GM19240 (cell line): ENCODE data around the gene UBE2U.

Source experiments
- DNase-seq: peaks from one replicate; pipeline ENCODE4 v3.0.0; 2011; ENCODE audit warnings: low spot score; ENCODE audit not compliant: insufficient read length

UBE2U gene, protein sequence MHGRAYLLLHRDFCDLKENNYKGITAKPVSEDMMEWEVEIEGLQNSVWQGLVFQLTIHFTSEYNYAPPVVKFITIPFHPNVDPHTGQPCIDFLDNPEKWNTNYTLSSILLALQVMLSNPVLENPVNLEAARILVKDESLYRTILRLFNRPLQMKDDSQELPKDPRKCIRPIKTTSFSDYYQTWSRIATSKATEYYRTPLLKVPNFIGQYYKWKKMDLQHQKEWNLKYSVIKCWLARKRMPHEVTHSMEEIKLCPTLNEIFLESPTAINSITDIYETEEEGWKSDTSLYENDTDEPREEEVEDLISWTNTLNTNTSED

DNA sequence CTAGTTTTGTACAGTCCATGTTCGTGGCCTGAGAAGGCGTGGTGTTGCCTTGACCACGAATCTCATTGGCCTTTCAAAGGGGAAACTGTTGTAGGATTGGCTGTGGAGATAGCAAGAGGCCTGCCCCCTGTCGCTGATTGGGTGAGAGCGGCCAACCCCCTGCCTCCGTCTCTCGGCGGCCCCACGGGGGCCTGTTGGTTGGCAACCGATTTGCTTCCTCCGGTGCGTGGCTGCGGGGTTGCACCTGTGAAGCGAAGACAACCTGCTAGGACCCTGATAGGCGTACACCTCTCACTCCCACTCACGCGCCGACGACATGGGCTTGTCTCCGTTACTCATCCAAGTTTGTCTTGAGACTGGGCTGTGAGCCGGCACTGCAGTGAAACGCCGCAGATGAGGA is at the start of gene UBE2U:
Gene UBE2U, plus strand, starts transcription at position 204 of the 400 bp plus-strand sequence. CDS start 428 bp downstream, outside the sequence.
- no peak for DNase-seq

DNA sequence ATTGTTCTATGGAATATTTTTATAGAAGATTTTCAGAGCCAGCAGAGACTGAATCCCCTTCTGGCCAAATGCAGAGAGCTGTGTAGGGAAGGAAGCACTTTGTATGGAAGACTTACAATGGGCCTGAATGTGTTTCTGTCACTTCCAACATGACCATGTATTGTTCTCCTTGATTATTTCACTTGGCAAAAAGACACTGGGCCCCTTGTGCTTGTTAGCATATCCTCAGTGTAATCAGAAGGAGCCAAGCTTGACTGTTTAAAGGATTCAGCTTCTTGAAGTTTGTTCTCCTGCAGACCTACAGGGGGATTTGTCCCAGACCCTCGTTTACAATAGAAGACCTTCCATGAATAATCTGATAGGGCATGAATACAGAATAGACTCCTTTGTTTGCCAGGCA is 48.1 kb upstream of the UBE2U start:
- DNase-seq, result no peak

DNA sequence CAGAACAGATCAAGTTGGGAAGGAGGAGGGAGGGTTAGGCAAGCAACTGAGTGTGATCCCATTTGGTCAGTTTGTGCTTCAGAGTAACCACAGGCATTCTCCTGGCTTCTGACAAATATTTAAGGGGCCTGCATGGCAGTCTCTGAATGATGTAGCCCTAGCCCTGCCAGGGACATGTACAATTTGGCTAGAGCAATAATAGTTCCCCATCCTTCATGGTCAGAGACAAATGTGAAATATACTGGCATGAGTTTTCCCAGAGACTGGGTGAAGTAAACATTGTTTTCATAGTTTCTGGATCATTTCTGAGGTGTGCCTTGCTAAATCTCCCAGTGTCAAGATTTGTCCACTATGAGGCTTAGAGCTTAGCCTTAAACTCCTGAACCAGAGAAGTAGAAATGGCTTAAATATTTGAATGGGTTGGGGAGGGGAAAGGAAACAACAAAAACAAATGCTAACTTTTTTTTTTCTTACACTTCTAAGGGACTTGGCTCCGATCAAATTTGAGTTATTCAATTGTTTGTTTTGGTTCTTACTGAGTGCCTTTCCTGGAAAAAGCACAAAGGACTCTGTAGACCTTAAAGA is 42.0 kb upstream of the UBE2U start:
- DNase-seq, result no peak

DNA sequence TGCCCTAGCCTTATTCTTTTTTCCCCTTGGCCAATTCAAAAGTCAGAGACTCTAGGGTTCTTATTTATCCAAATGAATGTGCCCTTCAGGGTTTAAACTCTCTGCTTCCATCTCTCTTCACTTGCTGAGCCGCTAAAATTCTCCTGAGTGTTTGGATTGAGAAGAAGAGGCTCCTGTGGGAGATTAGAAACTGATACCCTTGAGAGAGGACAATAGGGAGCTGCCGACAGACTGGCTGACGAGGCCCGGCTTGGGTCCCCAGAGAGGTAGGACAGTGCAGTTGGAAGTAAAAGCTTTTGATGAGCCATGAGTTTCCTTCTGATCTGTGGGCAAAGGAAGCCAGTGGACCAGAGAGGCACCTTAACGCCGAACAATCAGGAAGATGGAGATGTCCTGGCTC is 41.3 kb upstream of the UBE2U start:
- DNase-seq, result no peak

DNA sequence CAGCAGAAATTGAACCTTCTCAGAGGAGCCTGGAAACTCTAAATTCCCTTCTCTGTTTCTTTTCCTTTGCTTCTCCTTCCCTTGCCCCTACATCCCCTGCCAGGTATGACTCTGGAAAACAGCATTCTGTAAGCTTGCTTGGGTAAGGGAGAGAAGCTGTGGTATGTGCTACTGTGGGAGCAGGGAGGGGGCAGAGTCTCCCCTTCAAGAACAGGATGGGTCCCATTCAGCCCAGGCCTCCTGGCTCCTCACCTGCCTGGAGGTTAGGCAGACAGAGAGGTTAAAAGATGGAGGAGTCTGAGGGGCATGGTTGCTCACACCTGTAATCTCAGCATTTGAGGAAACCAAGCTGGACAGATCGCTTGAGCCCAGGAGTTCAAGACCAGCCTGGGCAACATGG is 40.6 kb upstream of the UBE2U start:
- no peak for DNase-seq

DNA sequence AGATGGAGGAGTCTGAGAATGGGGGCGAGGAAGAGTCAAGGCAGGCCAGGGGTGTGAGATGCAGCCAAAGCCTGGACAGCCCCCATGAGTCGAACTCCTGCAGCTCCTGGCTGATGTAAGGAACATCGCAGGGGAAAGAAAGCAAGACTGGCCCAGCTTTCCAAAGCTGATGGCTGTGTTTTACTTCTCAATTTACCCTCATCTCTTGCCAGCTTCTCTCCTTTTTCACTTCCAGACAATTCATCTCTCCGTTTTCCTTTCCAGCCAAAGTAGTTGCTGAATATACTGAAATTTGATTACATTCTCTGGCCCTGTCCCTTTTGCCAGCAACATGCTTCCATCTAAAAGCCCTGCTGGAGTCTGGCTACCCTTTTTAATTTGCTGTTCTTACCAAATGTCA is 40.0 kb upstream of the UBE2U start:
- no peak for DNase-seq

DNA sequence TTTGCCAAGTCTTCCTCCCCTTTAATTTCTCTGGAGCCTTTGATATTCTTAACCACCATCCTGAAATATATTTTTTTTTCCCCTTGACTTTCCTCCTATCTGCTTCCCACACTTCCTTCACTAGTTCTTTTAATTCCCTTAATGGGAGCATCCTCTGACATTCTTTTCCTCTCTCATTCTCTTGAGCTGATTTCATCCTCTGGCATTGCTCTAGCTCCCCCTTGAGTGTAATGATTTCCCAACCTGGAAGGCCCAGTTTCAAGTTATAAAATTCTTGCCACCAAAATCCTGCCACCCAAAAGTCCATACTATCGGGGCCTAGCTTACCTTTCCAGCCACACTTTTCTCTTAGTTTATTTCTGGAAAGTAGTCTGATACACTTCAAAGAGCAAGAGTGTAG is 39.5 kb upstream of the UBE2U start:
- no peak for DNase-seq

DNA sequence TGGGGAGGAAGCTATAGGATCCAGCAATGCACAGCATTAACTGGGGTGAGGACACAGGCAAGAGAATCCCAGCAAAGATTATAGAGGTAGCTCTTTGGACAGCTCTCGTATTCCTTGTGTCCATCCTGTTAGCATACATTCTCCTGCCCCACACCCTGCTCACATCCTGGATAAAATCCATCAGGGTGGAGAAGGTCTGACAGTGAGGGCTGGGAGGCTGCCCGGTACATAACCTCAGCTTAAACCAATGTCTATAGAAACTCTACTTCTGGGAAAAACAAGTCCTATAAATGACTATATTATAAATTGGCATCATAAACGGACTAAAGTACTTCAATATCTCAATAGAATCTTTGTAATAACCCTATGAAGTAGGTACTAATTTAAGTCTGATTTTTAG is 36.8 kb upstream of the UBE2U start:
- no peak for DNase-seq

DNA sequence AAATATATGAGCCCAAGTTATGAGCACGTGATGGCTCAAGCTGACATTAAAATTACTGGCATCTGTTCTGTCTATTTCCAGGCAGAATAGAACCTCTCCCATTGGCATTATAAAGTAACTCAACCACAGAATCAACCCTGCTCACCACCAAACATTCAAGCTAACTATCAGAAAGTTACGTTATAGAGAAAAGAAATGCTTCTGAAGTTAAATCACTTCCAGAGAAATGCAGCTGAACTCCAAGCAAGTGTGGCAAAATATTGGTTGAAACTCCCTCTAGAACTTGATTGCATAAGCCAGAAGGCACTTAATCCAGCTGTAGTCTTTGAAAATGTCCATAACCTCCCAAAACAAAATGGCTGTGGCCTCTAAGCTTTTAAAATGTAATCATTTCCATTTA is 36.2 kb upstream of the UBE2U start:
- DNase-seq, result no peak

DNA sequence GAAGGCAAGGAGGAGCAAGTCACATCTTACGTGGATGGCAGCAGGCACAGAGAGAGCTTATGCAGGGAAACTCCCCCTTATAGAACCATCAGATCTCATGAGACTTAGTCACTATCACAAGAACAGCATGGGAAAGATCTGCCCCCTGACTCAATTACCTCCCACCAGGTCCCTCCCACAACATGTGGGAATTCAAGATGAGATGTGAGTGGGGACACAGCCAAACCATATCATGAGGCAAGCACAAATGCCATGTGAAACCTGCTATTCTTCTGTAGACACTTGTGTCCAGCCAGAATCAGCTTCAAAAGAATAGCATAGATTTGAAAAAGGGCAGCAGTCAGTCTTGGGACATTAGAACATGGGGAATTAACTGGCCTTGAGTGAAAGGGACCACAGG is 32.2 kb upstream of the UBE2U start:
- DNase-seq, result no peak

DNA sequence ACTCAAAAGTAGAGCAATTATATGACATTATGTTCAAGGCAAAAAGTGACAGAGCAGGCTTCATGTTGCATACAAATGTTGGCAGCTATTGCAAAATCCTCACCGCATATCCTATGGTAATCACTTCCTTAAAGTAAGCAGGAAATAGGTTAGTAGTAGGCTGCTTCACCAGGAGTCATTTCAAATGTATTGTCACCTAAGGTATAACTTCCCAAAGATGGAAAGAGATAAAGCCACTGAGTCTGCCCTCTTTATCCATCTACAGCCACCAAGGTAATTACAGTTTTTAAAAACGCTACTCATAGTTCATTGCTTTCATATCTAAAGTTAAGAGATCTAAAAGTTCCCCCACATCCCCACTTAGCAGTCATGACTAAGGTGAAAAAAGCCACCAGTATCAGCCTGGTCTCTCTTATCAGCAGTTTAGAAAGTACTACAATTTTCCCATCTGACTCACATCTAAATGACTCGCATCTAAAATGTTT is 31.6 kb upstream of the UBE2U start:
- no peak for DNase-seq

DNA sequence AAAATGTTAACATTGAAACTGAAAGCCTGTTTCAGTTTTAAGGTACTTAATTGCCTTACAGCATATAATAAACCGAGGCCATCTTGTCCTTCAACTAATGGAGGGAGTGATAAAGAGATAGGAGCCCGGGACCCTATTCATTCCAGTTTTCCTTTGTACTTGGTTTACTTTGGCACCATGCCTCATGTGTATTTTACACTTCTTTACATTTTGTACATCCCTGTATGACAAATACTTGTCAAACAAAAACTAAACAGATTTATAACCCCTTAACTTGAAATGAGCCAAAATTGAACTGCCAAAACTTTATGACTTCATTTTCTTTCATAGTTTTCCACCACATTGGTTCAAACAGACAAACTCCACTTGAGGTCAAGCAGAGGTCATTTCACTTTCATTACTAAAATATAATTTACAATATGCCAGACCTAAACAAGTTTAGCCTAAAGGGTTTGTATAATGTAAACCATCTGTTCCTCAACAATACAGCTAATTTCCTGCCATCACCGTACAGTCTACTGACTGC is 30.9 kb upstream of the UBE2U start:
- DNase-seq, result no peak

DNA sequence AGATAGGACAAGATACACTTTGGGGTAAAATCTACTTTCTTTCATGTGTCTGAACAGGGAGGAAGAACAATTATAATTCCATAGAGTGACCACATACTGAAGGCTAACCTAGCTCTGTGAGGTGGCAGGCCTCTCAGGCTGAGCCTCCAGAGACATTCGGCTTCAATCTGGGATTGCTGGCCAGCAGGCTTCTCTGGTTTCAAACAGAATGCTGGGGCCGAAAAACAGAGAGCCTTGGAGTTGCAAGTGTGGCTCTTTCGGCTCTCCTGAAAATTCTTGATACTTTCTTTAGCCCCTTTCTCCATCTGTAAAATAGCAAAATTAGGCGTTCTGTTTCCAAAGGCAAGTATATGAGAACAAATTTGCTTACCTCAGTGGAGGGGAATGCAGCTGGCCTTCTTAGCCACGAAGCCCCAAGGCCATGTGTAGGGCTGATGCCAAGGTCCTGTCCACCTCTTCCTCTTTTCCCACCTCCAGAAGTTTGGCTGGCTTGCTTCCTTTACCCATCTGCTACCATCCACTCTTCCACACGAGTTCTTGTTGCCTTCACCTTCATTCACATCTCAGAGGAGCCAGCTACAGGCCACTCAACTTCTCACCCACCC is 30.0 kb upstream of the UBE2U start:
- no peak for DNase-seq

DNA sequence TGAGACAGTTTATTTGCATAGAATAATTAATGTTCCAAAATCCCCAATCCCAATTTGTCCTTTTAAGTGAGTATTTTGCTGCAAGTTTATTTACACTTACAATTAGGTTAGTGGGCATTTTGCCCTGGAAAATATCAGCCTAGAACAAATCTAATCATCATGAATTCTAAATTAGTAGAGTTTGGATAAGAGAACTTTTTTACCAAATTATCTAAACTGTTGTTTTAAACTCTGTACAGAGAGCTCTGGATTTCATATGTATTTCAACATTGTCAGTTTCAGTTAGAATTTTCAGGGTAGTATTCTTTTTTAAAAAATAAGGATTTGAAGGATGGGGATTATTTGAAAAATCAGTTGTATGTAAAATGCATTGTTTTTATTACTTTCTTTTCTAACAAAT is 27.8 kb upstream of the UBE2U start:
- no peak for DNase-seq

DNA sequence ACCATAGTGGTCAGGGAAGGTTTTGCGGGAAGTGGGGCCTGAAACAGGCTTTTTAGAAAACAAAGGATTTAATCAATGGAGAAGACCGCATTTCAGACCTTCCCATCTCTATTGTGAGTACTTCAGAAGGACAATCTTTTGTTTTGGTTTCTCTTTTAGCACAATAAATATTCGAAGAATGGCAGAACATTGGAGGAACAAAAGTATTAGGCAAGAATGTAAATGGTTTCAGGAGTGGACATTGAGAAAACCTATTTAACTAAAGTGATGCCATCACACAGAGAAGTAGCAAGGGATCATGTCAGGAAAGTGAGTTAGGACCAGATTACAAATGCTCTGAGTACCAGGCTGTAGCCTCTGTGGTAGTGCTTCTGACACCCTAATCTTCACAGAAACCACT is 26.8 kb upstream of the UBE2U start:
- no peak for DNase-seq

DNA sequence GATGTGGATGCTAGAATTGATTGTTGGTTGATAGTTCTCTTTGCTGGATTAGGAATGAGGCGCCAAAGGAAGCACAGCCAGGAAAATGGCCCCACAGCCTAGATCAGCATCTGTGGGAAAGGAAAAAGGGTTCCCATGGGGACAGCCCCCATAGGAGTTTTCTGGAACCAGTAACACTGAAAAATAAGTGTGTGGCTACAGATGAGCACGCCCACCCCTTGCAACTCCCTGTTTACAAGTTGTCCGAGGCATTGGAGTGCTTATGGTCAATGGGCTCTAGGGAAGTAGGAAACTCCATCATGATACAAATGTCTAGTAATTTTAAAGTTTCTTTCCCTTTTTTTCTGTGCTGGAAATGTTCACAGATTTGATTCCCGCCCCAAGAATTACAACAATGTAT is 23.8 kb upstream of the UBE2U start:
- DNase-seq, result no peak

DNA sequence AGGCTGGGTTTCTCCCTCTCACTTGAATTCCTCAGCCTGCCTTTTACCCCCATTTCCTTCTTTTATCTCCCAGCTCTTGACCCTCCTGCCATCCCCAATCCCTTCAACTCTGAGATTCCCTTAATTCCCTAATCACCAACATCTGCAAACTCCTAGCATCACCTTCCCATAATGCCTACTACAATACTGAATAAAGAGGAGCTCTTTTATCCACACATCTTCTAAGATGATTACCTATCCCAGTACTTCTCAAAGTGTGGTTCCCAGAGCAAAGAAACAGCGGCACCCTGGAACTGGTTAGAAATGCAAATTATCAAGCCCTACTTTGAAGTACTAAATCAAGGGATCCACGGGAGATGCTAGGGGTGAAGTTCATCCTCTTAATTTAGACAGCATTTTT is 21.2 kb upstream of the UBE2U start:
- no peak for DNase-seq

DNA sequence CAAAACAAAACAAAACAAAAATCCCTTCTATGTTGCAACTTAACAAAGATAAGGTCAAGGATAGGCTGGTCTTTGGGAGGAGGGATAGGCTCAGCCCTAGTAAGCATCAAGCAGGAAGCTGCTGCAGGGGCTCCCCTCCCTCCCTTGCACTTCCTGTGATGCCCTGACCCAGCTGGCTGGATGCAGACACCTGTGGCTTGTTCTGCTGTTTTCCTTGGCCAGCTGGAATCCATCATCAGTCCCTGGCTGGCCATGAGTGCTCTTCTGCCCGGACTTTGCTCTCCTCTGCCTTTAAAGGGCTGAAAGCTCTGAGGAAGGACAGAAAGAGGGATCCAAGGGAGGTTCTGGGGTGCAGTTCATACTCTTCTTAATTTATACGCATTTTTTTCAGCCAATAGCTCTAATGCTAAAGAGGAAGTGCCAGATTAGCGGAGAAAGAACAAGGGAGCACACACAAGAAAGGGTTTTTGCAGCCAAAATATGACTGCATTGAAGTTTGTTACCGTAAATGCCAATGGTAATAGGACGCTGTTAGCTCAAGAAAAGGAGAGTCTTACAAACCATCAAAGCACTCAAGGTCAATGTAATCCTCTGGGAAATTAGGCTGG is 19.9 kb upstream of the UBE2U start:
- no peak for DNase-seq

DNA sequence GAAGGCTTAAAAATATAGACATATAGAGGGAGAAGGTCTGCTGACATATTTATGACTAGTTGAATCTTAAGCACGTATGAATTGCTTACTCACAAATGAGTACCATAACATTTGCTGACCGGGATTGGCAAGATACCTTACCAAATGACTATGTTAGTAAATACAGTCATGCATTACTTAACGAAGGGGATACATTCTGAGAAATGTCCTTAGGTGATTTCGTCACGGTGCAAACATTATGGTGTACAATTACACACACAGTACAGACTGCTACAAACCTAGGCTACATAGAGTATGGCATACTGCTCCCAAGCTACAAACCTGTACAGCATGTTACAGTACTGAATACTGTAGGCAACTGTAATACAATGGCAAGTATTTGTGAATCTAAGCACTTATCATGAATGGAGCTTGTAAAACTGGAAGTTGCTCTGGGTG is 19.4 kb upstream of the UBE2U start:
- no peak for DNase-seq

DNA sequence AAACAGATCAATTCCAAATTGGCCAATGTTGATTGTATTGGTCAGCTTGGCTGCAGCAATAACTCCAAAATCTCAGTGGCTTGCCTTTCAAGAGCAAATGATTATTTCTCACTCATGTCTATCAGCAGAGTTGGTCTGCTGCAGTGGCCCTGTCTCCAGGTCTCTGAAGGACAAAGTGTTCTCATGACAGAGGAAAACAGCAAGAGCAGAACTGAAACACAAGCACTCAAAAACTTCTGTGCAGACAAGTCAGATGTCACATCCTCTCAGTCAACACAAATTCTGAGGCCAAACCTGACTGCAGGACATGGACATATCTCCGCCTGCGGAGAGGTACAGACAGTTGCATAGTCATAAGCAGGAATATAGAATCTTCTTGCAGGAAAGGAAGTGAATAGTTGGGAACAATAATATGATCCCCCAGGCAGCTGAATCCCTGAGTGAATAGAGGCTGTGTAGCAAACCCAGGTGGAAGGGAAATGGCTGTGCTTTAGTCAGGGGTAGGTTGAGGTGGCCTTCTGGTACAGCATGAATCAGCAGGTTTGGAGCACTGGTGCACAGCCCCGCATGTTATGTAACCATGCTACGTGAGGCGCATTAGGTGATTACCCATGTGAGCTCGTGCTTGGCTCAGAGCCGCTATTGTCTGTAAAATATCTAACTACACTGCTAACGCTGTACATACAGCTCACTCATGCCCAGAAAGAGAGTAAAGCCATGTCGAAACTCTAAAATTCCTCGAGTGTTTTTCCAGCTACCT is 17.1 kb upstream of the UBE2U start:
- DNase-seq, result no peak

DNA sequence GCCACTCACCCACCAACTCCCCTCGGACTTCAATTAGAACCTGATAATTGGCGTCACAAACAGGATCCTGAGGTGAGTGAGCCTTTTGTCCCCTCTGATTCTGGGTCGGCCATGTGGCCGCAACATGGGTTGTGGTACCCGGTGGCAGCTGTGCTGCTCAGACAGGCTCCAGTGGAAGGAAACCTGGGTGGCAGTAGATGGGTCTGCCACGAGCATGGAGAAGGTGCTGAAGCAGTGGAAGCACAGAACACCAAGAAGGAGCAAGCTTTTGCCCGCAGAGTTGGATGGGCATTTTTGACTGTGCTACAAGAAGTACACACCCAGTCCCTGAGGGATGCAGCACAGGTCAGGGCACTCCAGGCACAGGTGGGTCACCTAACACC is 16.5 kb upstream of the UBE2U start:
- no peak for DNase-seq
